H1 (cell line): ENCODE results near the gene OPA3.

Experiments used
- EGR1 ChIP-seq: IDR thresholded peaks from 2 replicates; pipeline ENCODE4 v1.6.1; 2011; ENCODE audit warnings: low read depth, low read length, borderline replicate concordance
- EZH2 ChIP-seq: fragments of 200-600 bp; sonication (generic); IDR thresholded peaks from 2 replicates; pipeline ENCODE4 v1.7.1; 2012; ENCODE audit warnings: low read depth, mild to moderate bottlenecking, moderate library complexity, low read length, inconsistent platforms; ENCODE audit not compliant: severe bottlenecking
- GABPA ChIP-seq: IDR thresholded peaks from 2 replicates; pipeline ENCODE4 v1.6.1; 2011; ENCODE audit warnings: mild to moderate bottlenecking, low read length, moderate library complexity, borderline replicate concordance; ENCODE audit not compliant: insufficient read depth
- JUND ChIP-seq: IDR thresholded peaks from 2 replicates; pipeline ENCODE4 v1.6.1; 2011; ENCODE audit warnings: mild to moderate bottlenecking, improper control_type of control experiment, low read length
- MAFK ChIP-seq: IDR thresholded peaks from 2 replicates; pipeline ENCODE4 v1.6.1; 2012; ENCODE audit warnings: low read depth, mild to moderate bottlenecking, improper control_type of control experiment, low read length
- POLR2A ChIP-seq, 2 experiments: IDR thresholded peaks; 1 replicate in 1 of 2; 2 replicates in 1 of 2; pipeline ENCODE4 v1.6.1; 2011; ENCODE audit warnings: low read depth in 2 of 2, low read length in 2 of 2, mild to moderate bottlenecking in 2 of 2; ENCODE audit errors: control extremely low read depth in 1 of 2
- POLR2AphosphoS5 ChIP-seq: IDR thresholded peaks from 2 replicates; pipeline ENCODE4 v1.6.1; 2011; ENCODE audit warnings: low read depth, low read length
- RAD21 ChIP-seq, 2 experiments: IDR thresholded peaks in 1 of 2; conservative IDR thresholded peaks in 1 of 2; 2 replicates each; pipeline ENCODE4 v1.6.1; 2011; ENCODE audit warnings: low read depth in 2 of 2, low read length in 2 of 2, improper control_type of control experiment in 1 of 2, inconsistent platforms in 1 of 2, mild to moderate bottlenecking in 1 of 2, moderate library complexity in 1 of 2
- RXRA ChIP-seq: IDR thresholded peaks from 2 replicates; pipeline ENCODE4 v1.6.1; 2011; ENCODE audit warnings: low read depth, mild to moderate bottlenecking, low read length, moderate library complexity; ENCODE audit not compliant: insufficient read depth
- SUZ12 ChIP-seq: fragments of 200-600 bp; sonication (generic); IDR thresholded peaks from 2 replicates; pipeline ENCODE4 v1.6.1; 2012; ENCODE audit warnings: mild to moderate bottlenecking, inconsistent platforms, low read length, moderate library complexity, mixed read lengths
- YY1 ChIP-seq: IDR thresholded peaks from 2 replicates; pipeline ENCODE4 v1.6.1; 2011; ENCODE audit warnings: low read depth, mild to moderate bottlenecking, low read length
- TF ChIP-seq, protein P1 (sequence below), 3 experiments: IDR thresholded peaks; 1 replicate in 2 of 3; 2 replicates in 1 of 3; pipeline versions ENCODE4 v1.5.1 to v1.6.1; 2011; ENCODE audit warnings: low read length in 3 of 3, mild to moderate bottlenecking in 3 of 3, inconsistent platforms in 2 of 3, low read depth in 1 of 3, moderate library complexity in 1 of 3; ENCODE audit not compliant: insufficient read depth in 1 of 3; ENCODE audit errors: control extremely low read depth in 1 of 3
- TF ChIP-seq, protein P2 (sequence below): IDR thresholded peaks from 2 replicates; pipeline ENCODE4 v1.6.1; 2012; ENCODE audit warnings: inconsistent platforms

DNA sequence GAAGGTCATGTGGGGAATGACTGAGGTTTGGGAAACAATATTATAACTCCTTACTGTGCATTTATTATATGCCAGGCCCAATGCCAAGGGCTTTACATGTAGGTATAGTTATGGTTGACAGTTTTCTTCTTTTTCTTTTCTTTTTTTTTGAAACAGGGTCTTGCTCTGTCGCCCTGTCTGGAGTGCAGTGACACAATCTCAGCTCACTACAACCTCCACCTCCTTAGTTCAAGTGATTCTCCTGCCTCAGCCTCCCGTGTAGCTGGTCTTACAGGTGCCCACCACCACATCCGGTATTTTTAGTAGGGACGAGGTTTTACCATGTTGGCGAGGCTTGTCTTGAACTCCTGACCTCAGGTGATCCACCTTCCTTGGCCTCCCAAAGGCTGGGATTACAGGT lies 101.6 kb downstream of the OPA3 start:
- TF ChIP-seq POLR2A (IDR thresholded peaks at IDR 0.05; ENCODE audit: control extremely low read depth in 1 of 2, low read depth in 2 of 2, low read length in 2 of 2) (no peak), YY1 (no peak), EGR1 (no peak), POLR2AphosphoS5 (no peak), EZH2 (no peak), RAD21 (IDR thresholded peaks at IDR 0.05 in 1 of 2, conservative IDR thresholded peaks at IDR 0.05 in 1 of 2; ENCODE audit: low read depth in 2 of 2, low read length in 2 of 2) (no peak), SUZ12 (no peak), MAFK (no peak), JUND (no peak), GABPA (no peak), RXRA (no peak)
- TF ChIP-seq, protein P1, sequence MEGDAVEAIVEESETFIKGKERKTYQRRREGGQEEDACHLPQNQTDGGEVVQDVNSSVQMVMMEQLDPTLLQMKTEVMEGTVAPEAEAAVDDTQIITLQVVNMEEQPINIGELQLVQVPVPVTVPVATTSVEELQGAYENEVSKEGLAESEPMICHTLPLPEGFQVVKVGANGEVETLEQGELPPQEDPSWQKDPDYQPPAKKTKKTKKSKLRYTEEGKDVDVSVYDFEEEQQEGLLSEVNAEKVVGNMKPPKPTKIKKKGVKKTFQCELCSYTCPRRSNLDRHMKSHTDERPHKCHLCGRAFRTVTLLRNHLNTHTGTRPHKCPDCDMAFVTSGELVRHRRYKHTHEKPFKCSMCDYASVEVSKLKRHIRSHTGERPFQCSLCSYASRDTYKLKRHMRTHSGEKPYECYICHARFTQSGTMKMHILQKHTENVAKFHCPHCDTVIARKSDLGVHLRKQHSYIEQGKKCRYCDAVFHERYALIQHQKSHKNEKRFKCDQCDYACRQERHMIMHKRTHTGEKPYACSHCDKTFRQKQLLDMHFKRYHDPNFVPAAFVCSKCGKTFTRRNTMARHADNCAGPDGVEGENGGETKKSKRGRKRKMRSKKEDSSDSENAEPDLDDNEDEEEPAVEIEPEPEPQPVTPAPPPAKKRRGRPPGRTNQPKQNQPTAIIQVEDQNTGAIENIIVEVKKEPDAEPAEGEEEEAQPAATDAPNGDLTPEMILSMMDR (IDR thresholded peaks at IDR 0.05; ENCODE audit: control extremely low read depth in 1 of 3, insufficient read depth in 1 of 3, low read depth in 1 of 3, low read length in 3 of 3): no peak
- TF ChIP-seq, protein P2, sequence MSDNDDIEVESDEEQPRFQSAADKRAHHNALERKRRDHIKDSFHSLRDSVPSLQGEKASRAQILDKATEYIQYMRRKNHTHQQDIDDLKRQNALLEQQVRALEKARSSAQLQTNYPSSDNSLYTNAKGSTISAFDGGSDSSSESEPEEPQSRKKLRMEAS: no peak
